Measurements from ENCODE around the gene RMND5B.

Gene RMND5B

DNA sequence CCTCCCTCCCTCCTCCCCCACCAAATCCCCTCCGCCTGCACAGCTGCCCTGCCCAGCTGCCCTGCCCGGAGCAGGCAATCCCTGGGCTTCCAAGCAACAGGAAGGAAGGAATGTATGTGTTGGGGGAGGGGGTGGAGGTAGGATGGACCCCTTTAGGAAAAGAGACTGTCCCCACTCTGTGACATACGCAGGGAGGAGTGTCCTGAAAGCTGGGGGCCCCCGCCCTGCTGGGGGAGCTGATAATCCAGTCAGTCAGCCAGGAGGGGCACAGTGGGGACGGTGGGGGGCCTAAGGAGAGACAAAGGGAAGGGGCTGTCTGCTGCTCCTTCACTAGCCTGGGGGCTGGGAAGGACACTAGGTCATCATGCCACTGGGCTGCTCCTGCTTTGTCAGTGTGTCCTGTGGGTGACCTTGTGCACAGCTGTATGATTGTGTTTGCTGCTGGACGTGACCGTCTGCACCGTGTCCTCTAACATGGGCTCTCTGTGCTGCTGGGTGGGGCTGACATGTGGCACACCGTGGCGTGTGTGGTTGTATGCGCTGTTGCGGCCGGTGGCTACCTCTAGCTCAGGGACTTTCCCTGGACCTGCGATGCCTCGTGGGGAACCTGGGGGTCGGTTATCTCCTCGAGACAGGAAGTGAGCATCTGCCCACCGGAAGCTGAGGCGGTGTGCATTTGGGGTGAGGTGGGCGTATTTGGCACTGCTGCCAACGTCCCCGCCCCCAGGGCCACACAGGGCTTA lies 14.5 kb upstream of the RMND5B start:
- no peak for TF ChIP-seq SIN3A (IDR thresholded peaks at IDR 0.05; ENCODE audit: borderline replicate concordance, insufficient read depth, low read length)
- peak; percentile 27 for TF ChIP-seq FOXP2 (optimal IDR thresholded peaks at IDR 0.05; ENCODE audit: borderline replicate concordance, extremely low read depth, extremely low read length, insufficient read depth)

DNA sequence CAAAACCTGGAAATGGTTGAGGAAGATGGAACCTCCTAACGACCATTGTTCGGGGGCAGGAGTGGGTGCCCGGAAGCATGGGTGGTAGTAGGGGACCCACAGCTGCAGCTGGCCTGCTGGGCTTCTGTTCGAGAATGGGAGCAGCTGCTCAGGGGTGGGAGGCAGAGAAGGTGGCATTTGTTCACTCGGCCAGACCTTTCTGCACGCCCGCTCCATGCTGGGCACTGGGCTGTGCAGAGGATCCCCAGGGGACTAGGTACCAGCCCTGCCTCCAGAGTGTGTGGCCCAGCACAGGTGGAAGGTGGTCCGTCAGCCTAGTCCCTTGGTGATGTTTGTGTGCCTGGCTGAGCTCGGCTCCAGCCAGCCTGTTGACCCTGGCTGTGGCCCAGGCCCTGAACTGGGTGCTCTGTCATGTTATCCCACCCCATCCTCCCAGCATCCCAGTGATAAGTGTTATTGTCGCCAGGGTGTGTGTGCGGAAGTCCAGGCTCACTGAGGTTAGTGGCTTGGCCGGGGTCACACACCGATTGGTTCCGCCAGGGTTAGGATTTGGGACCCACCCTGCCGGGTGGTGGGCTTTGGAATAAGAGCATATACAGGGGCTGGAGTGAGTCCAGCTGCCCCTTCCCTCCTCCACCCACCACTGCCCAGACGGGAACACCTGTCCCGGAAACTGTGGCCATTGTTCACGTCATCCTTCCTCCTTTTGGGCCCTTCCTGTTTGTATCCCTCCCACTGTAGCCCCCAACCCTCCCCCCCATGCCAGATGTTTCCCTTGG lies 12.7 kb upstream of the RMND5B start:
- no peak for TF ChIP-seq TAF1 (IDR thresholded peaks at IDR 0.05; ENCODE audit: borderline replicate concordance, insufficient read depth, low read length)
- TF ChIP-seq SIN3A (IDR thresholded peaks at IDR 0.05; ENCODE audit: borderline replicate concordance, insufficient read depth, low read length), result no peak
- TF ChIP-seq POLR2AphosphoS5 (IDR thresholded peaks at IDR 0.05; ENCODE audit: low read depth, low read length), result no peak
- no peak for TF ChIP-seq FOXP2 (optimal IDR thresholded peaks at IDR 0.05; ENCODE audit: borderline replicate concordance, extremely low read depth, extremely low read length, insufficient read depth)
- TF ChIP-seq, protein P1, sequence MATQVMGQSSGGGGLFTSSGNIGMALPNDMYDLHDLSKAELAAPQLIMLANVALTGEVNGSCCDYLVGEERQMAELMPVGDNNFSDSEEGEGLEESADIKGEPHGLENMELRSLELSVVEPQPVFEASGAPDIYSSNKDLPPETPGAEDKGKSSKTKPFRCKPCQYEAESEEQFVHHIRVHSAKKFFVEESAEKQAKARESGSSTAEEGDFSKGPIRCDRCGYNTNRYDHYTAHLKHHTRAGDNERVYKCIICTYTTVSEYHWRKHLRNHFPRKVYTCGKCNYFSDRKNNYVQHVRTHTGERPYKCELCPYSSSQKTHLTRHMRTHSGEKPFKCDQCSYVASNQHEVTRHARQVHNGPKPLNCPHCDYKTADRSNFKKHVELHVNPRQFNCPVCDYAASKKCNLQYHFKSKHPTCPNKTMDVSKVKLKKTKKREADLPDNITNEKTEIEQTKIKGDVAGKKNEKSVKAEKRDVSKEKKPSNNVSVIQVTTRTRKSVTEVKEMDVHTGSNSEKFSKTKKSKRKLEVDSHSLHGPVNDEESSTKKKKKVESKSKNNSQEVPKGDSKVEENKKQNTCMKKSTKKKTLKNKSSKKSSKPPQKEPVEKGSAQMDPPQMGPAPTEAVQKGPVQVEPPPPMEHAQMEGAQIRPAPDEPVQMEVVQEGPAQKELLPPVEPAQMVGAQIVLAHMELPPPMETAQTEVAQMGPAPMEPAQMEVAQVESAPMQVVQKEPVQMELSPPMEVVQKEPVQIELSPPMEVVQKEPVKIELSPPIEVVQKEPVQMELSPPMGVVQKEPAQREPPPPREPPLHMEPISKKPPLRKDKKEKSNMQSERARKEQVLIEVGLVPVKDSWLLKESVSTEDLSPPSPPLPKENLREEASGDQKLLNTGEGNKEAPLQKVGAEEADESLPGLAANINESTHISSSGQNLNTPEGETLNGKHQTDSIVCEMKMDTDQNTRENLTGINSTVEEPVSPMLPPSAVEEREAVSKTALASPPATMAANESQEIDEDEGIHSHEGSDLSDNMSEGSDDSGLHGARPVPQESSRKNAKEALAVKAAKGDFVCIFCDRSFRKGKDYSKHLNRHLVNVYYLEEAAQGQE (IDR thresholded peaks at IDR 0.05; ENCODE audit: insufficient read depth in 1 of 2, low read depth in 2 of 2, low read length in 2 of 2), result no peak

DNA sequence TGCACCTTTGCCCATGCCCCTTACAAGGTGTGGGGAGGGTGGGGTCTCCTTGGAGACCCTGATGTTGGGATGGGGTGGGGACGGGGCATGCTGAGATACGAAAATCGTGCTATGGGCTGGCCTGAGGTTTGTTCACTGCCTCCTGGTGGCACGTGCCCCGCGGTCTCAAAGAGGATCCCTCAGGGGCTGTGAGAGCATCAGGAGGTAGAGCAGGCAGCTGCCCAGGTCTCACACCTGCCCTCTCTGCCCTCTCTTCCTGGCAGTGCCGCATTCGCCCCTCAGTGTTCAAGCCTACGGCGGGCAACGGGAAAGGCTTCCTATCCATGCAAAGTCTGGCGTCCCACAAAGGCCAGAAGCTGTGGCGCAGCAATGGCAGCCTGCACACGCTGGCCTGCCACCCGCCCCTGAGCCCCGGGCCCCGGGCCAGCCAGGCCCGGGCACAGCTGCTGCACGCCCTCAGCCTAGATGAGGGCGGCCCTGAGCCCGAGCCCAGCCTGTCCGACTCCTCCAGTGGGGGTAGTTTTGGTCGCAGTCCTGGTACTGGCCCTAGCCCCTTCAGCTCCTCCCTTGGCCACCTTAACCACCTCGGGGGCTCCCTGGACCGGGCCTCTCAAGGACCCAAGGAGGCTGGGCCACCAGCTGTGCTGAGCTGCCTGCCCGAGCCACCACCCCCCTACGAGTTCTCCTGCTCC lies 10.8 kb upstream of the RMND5B start:
- TF ChIP-seq FOXP2 (optimal IDR thresholded peaks at IDR 0.05; ENCODE audit: borderline replicate concordance, extremely low read depth, extremely low read length, insufficient read depth), result no peak
- TF ChIP-seq, protein P1 (IDR thresholded peaks at IDR 0.05; ENCODE audit: insufficient read depth in 1 of 2, low read depth in 2 of 2, low read length in 2 of 2), result no peak
- no peak for TF ChIP-seq TAF1 (IDR thresholded peaks at IDR 0.05; ENCODE audit: borderline replicate concordance, insufficient read depth, low read length)
- TF ChIP-seq POLR2AphosphoS5 (IDR thresholded peaks at IDR 0.05; ENCODE audit: low read depth, low read length), result no peak
- no peak for TF ChIP-seq SIN3A (IDR thresholded peaks at IDR 0.05; ENCODE audit: borderline replicate concordance, insufficient read depth, low read length)

DNA sequence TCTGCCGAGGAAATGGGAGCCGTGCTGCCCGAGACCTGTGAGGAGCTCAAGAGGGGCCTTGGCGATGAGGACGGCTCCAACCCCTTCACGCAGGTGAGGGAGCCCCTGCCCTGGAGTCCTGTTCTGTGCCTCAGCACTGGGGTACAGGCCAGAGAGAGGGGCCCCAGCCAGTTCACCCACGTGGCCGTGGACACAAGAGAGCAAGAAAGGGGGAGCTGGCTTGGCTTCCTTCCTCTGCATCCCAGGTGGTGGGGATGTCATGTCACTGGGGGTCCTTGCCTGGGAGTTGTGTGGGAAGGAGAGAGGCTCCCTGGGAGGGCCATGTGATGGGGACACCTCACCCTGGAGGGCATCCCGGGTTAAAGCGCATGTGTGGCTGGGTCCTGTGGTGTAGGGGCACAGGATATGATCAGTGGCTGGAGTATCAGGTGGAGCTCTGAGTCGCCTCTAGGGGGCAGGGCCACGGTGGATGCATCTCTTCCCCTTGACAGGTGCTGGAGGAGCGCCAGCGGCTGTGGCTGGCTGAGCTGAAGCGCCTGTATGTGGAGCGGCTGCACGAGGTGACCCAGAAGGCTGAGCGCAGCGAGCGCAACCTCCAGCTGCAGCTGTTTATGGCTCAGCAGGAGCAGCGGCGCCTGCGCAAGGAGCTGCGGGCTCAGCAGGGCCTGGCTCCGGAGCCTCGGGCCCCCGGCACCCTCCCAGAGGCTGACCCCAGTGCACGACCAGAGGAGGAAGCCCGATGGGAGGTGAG lies 10.0 kb upstream of the RMND5B start:
- TF ChIP-seq FOXP2 (optimal IDR thresholded peaks at IDR 0.05; ENCODE audit: borderline replicate concordance, extremely low read depth, extremely low read length, insufficient read depth), result peak; percentile 73
- TF ChIP-seq, protein P1 (IDR thresholded peaks at IDR 0.05; ENCODE audit: insufficient read depth in 1 of 2, low read depth in 2 of 2, low read length in 2 of 2), result no peak
